ENCODE results near the gene ZMYND19.
A peak's percentile ranks its signal among the peaks of the same experiment; 100 is the strongest.
"Not testable (repeated sequence)": the region's sequence is repeated elsewhere in the genome, so short reads cannot be mapped to it uniquely, and the experiment has no call there.

The ZMYND19 gene

GRCh38 chr9:137590469-137591383 lies at the start of gene ZMYND19:
Gene ZMYND19 (minus strand): TSS chr9:137590512. CDS start chr9:137590263, 249 bp downstream.
- DNase-seq, result peak; percentile 82

GRCh38 chr9:137639303-137640051 lies 49.2 kb upstream of the ZMYND19 start:
- DNase-seq, result no peak

GRCh38 chr9:137638680-137639079 lies 48.4 kb upstream of the ZMYND19 start:
- no peak for DNase-seq

GRCh38 chr9:137634016-137634415 lies 43.7 kb upstream of the ZMYND19 start:
- no peak for DNase-seq

- no peak for DNase-seq
Observed at GRCh38 chr9:137632230-137633161, 42.2 kb upstream of the ZMYND19 start.

GRCh38 chr9:137631345-137632229 lies 41.3 kb upstream of the ZMYND19 start:
- DNase-seq, result no peak

- DNase-seq, result no peak
Observed at GRCh38 chr9:137630679-137631078, 40.4 kb upstream of the ZMYND19 start.

GRCh38 chr9:137630126-137630525 lies 39.8 kb upstream of the ZMYND19 start:
- no peak for DNase-seq

- not testable (repeated sequence) for DNase-seq
Observed at GRCh38 chr9:137627406-137627805, 37.1 kb upstream of the ZMYND19 start.

GRCh38 chr9:137626464-137626863 lies 36.2 kb upstream of the ZMYND19 start:
- no peak for DNase-seq

GRCh38 chr9:137622211-137622610 lies 31.9 kb upstream of the ZMYND19 start:
- DNase-seq, result not testable (repeated sequence)

GRCh38 chr9:137621131-137621757 lies 30.9 kb upstream of the ZMYND19 start:
- DNase-seq, result no peak

GRCh38 chr9:137620581-137620980 lies 30.3 kb upstream of the ZMYND19 start:
- DNase-seq, result no peak

- no peak for DNase-seq
Observed at GRCh38 chr9:137620048-137620405, 29.7 kb upstream of the ZMYND19 start.

- DNase-seq, result no peak
Observed at GRCh38 chr9:137619240-137620047, 29.1 kb upstream of the ZMYND19 start.

GRCh38 chr9:137618105-137619067 lies 28.1 kb upstream of the ZMYND19 start, which contains the start of gene EHMT1:
Gene EHMT1 (plus strand): TSS chr9:137619005. CDS start chr9:137619029, 24 bp downstream.
- peak; percentile 76 for DNase-seq

GRCh38 chr9:137615387-137615871 lies 25.1 kb upstream of the ZMYND19 start:
- DNase-seq, result no peak

GRCh38 chr9:137614631-137615386 lies 24.5 kb upstream of the ZMYND19 start:
- no peak for DNase-seq

Data from NCI-H2029 (cell line).